Activated naive CD4-positive, alpha-beta T cell treated with Interleukin-2 at 50 U/mL for 16 hours (primary cell): ENCODE results near the gene GIGYF2.
"Not testable (repeated sequence)": the region's sequence is repeated elsewhere in the genome, so short reads cannot be mapped to it uniquely, and the experiment has no call there.

Experiments
- DNase-seq: peaks from one replicate; pipeline ENCODE4 v3.0.0-alpha.2; 2020

The GIGYF2 gene

DNA sequence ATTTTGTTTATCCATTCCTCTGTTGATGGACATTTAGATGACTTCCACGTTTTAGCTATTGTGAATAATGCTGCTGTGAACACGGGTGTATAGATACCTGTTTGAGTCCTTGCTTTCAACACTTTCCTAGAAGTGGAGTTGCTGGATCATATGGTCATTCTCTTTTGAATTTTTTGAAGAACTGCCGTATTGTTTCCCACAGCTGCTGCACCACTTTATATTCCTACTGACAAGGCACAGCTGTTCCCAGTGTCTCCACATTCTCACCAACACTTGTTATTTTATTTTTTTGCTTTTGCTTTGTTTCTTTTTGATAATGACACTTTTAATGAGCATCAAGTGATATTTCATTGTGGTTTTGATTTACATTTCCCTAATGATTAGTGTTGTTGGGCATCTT is 120.6 kb downstream of the GIGYF2 start:
- DNase-seq = no peak

DNA sequence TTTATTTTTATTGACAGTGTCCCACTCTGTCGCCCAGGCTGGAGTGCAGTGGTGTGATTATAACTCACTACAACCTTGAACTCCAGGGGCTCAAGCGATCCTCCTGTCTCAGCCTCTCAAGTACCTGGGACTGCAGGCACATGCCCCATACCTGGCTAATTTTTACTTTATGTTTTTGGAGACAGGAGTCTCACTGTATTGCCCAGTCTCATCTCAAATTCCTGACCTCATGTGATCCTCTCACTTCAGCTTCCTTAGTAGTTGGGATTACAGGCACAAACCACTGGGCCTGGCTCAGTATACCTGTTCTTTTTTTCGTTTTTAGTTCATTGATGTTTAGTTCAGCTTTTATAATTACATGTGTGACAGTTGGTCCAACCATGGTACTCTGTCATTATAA is 132.9 kb downstream of the GIGYF2 start:
- DNase-seq = no peak

GRCh38 chr2:232831496-232831895 is 134.4 kb downstream of the GIGYF2 start:
- no peak for DNase-seq

DNA sequence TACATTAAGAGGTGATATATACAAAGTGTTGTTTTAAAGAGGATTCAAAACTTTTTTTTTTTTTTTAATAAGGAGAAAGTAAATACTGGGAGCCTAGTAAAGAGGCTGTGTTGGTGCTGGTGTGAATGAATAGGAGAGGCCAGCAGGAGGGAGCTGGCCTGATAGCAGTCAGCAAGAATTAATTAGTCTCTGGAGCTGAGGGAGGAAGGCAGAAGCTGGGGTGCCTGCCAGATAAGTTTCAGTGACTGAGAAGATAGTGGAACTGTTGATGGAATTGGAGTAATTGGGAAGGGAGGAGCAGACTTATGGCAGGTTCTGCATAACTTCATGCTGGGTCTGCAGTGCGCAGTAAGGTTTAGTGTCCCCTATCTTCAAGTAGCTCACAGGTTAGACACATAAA is 136.7 kb downstream of the GIGYF2 start:
- DNase-seq = no peak

DNA sequence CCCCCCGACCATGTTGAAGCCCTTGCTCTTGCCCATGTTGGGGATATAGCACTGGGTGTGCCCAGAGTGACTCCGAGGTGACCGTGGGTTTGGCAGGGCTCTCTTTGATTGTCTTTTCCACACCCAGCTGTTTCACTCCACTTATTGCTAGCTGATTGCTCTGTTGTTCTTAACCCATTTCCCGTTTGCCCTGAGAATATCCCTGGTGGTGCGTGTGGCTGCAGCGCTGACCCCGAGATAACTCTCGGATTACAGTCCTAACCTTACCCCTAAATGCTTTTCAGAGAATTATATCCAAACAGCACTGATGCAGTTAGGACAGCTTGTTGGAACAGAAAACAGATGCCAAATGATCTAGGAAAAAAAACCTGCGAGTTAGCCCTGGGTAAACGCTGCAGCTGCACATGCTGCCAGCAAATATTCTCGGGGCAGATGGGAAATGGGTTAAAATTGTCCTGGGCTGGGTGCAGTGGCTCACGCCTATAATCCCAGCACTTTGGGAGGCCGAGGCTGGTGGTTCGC is 138.6 kb downstream of the GIGYF2 start:
- no peak for DNase-seq

DNA sequence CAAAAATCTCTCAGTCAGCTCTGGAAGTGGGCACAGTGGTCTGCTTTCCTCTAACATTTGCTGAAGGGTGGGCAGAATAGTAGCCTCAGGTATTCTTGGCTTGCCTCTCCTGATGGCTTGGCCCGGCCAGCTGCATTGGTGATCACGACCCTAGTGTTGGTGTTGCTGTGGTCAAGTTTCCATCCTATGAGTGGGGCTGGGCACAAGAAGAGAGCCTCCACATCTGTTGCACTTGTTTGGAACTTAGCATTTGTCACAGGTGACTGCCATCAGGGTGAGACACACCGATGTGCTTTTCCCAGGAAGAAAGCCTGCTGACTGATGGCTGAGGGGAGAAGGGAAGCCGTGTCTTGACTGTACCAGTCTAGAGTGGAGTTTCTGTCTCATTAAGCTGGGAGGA is 139.8 kb downstream of the GIGYF2 start:
- DNase-seq = no peak

GRCh38 chr2:232838406-232838874 is 141.3 kb downstream of the GIGYF2 start:
- peak; percentile 55 for DNase-seq

- no peak for DNase-seq
Measured at GRCh38 chr2:232839411-232840079, 142.4 kb downstream of the GIGYF2 start.

DNA sequence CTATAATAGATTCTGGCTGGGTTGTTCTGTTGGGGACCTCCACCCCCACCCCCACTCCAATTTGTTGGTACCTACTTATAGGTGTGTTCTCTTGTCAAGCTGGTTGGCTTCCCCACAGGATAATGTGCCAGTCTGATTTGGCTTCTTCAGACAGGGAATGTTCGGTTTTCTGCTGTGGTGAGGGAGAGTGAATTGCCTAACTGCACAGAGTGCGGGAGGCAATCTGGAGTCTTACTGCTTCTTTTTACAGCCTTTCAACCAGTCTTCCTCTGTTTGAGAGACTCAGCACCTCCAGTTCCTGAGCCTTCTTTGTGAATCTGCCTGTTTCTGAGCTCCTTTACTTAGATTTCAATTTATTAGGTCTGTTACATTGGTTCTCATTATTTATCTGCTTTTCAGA is 145.6 kb downstream of the GIGYF2 start:
- DNase-seq = no peak

- no peak for DNase-seq
Measured at GRCh38 chr2:232843834-232844233, 146.7 kb downstream of the GIGYF2 start.

DNA sequence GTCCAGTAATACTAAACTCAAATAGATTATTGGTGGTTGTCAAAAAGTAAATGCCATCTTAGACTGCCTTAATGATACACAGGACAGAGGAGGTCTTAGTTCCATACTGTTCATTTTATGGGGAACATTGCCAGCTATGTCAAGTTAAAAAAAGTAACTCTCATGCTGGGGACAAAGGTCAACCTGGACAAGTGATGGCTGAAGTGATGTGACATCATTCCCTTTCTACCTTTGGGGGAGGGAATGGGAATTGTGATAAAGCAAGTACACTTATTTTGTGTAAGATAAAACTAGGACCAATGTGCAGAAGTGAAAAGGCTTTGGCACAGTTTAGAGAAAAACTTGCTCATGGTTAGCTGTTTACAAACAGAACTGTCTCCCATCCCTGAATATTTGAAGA is 148.9 kb downstream of the GIGYF2 start:
- no peak for DNase-seq

- DNase-seq = no peak
Measured at GRCh38 chr2:232850039-232850438, 152.9 kb downstream of the GIGYF2 start.

GRCh38 chr2:232852081-232852480 is 154.9 kb downstream of the GIGYF2 start:
- not testable (repeated sequence) for DNase-seq

- no peak for DNase-seq
Measured at GRCh38 chr2:232852676-232853075, 155.5 kb downstream of the GIGYF2 start.

DNA sequence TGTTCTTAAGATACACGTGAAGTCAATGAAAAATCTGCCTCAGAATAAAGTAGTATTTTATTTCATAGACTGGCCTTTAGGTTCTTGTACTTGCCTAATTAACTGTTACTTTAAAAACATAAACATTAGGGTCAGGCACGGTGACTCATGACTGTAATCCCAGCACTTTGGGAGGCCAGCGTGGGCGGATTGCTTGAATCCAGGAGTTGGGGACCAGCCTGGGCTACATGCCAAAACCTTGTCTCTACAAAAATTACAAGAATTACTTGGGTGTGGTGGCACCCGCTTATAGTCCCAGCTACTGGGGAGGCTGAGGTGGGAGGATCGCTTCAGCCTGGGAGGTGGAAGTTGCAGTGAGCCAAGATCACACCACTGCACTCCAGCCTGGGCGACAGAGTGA is 157.0 kb downstream of the GIGYF2 start:
- DNase-seq = no peak

GRCh38 chr2:232857158-232857563 is 160.0 kb downstream of the GIGYF2 start:
- DNase-seq = no peak

GRCh38 chr2:232859385-232859916 is 162.3 kb downstream of the GIGYF2 start:
- no peak for DNase-seq

DNA sequence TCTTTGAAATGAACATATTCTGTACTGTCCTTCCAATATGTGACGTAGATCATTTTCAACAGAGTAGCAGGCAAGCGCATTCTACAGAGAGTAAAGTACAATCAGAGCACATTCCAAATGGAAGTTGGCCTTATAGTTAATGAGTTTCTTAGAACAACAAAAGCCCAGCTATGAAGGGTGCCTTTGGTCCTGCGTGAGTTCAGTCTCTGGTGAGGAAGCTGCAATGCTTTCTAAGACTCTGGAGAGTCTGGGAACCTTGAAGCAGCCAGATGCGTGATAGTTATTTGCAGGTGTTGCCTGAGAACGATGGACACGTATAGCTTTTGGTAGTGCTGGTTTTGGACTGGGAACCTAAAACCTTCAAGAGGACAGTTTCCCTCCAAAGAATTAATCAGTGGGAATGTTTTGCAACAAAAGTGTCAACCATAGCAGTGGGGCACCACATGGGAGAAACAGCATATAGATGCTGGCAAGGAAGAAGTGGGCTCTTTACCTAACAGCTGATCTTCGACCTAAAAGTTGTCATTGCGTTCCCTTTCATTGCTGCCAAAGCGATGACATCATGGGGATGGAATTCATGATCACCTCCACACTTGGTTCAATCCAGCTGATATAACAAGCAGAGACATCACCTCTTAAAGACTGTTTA is 163.6 kb downstream of the GIGYF2 start:
- DNase-seq = no peak

DNA sequence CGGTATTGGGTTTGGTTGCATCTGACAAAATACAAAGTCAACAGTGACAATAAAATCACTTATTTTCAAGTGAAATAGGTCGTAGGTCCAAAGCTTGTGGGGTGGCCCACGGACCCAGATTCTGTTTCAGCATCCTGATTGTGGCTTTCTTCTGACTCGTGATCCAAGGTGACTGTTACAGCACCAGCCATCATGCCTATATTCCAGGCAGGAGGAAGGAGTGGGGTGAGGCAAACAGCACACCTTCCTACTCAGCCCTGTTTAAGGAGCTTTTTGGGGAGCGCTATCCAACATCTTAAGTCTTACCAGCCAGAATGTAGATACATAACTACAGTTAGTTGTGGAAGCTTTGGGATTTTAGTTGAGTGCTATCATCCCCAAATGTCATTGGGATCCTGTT is 164.2 kb downstream of the GIGYF2 start:
- no peak for DNase-seq

DNA sequence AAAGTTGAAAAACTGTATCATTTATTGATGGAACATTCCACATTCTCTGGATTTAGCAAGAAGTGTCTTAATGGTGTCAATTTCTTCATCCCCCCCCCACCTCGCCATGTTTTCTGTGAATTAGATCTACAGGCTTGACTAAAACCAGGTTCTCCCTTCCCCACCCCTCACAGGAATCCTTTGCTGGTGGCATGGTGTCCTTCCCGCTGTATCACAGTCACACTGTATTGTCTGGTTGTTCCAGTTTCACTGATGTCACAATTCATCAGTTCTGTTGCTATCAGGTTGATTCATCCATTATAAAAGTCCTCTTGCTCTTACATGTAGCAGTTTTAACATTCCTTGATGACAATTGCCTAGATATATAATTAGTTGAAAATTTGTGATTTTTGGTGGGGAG is 166.9 kb downstream of the GIGYF2 start:
- DNase-seq = no peak

- DNase-seq = no peak
Measured at GRCh38 chr2:232865165-232865564, 168.0 kb downstream of the GIGYF2 start.

DNA sequence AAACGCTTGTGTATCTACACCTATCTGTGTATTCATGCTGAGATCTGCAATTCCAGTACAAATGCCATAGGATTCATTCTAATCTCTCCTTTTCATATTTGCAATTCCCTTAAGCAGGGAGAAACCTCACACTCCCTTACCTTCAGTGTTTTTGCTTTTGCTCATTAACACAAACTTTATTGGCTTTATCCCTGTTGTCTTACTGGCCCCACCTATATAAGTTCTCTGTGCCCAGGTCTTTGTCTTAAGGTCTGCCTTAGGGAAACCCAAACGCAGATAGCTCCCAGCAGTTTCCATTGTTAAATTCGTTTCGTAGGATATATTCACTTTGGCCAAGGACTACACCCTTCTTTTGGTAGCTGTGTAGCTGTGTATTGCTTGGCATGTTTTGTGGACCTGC is 169.0 kb downstream of the GIGYF2 start:
- DNase-seq = no peak

DNA sequence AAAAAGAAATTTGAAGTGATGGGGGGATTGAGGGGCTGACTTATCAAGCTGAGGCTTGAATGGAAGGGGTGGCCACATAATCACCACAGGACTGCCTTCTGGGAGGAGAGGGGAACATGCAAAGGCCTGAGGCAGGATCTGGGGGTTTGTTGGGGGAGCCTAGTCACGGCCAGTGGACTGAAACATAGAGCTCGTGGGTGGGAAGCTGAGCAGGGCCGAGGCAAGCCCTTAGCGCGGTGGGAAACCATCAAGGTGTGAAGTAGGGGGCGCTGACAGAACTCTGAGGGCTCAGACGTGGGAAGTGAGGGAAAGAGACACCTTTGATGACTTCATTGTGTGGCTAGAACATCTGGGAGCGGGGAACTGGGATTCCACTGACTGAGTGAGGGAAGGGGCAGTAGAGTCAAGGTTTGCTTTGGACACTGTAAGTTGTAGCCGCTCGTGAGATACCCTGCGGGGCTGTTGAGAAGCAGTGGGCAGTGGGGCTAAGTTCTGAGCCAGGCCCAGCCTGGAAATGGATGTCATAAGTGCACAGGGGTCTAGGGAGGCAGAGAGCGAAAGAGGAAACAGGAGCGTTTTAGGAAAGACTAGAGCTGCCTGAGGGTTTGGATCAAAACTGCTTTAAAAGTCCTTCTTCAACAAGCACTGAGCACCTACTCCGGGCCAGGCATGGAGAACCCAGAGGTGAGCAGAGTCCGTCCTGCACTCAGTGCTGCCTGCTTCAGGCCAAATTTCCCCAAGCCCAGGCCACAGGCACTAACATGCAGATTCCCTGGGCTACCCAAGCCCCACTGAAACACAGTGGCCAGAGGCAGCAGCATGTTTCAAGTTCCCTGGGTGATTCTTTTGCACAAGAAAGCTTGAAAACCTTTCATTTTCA is 172.2 kb downstream of the GIGYF2 start:
- DNase-seq = no peak
